ENCODE measurements around the gene TTC14.
"Not testable (repeated sequence)": the region's sequence is repeated elsewhere in the genome, so short reads cannot be mapped to it uniquely, and the experiment has no call there.

Gene TTC14

GRCh38 chr3:180612364-180612763, 10.4 kb downstream of the TTC14 start:
- no peak for TF ChIP-seq POLR2A (IDR thresholded peaks at IDR 0.05; ENCODE audit: low read depth, low read length)
- DNase-seq (ENCODE audit: insufficient read length, low spot score) (no peak), FAIRE-seq (peak; percentile 43)

GRCh38 chr3:180615954-180616353, 14.0 kb downstream of the TTC14 start:
- FAIRE-seq (no peak), DNase-seq (ENCODE audit: insufficient read length, low spot score) (no peak)
- TF ChIP-seq POLR2A (IDR thresholded peaks at IDR 0.05; ENCODE audit: low read depth, low read length), result no peak

DNA sequence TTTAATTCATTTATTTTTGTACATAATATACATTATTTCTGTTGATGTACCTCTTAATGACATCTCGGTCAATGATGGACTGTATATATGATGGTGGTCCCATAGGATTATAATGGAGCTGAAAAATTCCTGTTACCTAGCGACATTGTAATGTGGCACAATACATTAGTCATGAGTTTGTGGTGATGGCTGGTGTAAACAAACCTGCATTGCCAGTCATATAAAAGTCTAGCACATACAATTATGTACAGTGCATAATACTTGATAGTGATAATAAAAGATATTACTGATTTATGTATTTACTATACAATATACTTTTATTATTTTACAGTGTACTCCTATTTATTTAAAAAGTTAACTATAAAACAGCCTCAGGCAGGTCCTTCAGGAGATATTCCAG, 15.1 kb downstream of the TTC14 start:
- no peak for TF ChIP-seq POLR2A (IDR thresholded peaks at IDR 0.05; ENCODE audit: low read depth, low read length)
- DNase-seq (ENCODE audit: insufficient read length, low spot score), result no peak
- FAIRE-seq, result no peak

- not testable (repeated sequence) for DNase-seq (ENCODE audit: insufficient read length, low spot score); FAIRE-seq
Observed at GRCh38 chr3:180618563-180618962, 16.6 kb downstream of the TTC14 start.

- DNase-seq (ENCODE audit: insufficient read length, low spot score) (no peak), FAIRE-seq (no peak)
- TF ChIP-seq POLR2A (IDR thresholded peaks at IDR 0.05; ENCODE audit: low read depth, low read length), result no peak
Observed at GRCh38 chr3:180619723-180620122, 17.8 kb downstream of the TTC14 start.

- TF ChIP-seq POLR2A (IDR thresholded peaks at IDR 0.05; ENCODE audit: low read depth, low read length), result no peak
- FAIRE-seq (no peak), DNase-seq (ENCODE audit: insufficient read length, low spot score) (no peak)
Observed at GRCh38 chr3:180624714-180625113, 22.8 kb downstream of the TTC14 start.

DNA sequence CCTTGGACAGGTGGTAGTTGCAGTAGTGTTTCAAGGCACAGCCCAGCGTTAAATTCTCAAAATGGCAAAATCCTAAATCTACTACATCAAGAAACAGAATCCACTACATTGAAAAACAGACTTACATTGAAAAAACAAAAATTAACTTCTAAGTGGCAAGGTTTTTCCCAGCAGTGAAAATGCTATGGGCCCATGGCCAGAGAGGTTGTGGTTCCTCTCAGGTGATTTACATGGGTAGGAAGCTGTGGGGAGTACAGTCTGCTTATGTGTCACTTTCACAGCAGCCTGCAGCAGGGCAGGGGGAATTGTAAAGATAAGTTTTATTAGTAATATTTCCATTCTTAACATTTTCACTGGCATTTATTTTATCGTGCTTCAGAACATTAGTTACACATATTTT, 24.9 kb downstream of the TTC14 start:
- DNase-seq (ENCODE audit: insufficient read length, low spot score), result no peak
- TF ChIP-seq POLR2A (IDR thresholded peaks at IDR 0.05; ENCODE audit: low read depth, low read length), result no peak
- FAIRE-seq, result no peak

DNA sequence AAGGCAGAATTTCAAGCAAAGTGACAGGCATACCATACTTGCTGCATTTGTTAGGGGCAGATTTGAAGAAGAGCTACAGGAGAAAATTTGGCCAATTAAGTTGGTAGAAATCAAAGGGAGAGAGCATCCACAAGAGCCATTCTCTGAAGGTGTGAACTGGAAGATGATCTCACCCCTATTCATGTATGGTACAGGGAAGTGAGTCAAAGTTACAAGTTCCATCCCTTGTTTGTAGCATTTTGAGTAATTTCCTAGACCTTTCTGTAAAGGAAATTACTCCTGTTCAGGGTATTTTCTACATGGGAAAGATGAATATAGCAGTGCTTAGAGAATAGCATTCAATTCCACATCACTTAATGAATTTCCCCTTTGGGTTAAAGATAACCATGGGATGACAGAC, 28.4 kb downstream of the TTC14 start:
- DNase-seq (ENCODE audit: insufficient read length, low spot score) (no peak), FAIRE-seq (no peak)
- TF ChIP-seq POLR2A (IDR thresholded peaks at IDR 0.05; ENCODE audit: low read depth, low read length), result no peak

- DNase-seq (ENCODE audit: insufficient read length, low spot score) (no peak), FAIRE-seq (no peak)
- no peak for TF ChIP-seq POLR2A (IDR thresholded peaks at IDR 0.05; ENCODE audit: low read depth, low read length)
Observed at GRCh38 chr3:180631317-180631716, 29.4 kb downstream of the TTC14 start.

DNA sequence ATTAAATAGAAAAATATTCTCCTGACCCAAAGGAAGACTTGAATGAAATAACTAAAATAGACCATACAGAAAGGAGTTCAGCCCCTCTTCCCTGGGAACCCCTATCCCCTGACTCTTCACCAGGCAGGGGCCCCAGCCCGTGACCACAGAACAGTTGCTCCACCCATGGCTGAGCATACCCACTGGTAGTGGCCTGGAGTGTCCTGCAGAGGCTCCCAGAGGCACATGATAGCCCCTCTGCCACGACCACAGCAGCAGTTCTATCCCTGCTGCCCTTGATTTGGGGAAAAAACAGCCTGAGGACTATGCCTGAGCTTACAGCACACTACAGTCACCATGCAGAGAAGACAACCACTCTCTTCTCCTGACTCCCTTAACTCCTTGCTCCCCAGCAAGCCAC, 31.8 kb downstream of the TTC14 start:
- DNase-seq (ENCODE audit: insufficient read length, low spot score) (no peak), FAIRE-seq (no peak)
- TF ChIP-seq POLR2A (IDR thresholded peaks at IDR 0.05; ENCODE audit: low read depth, low read length), result no peak

- TF ChIP-seq POLR2A (IDR thresholded peaks at IDR 0.05; ENCODE audit: low read depth, low read length), result no peak
- no peak for FAIRE-seq
- DNase-seq (ENCODE audit: insufficient read length, low spot score), result no peak
Observed at GRCh38 chr3:180640987-180641386, 39.0 kb downstream of the TTC14 start.

- no peak for FAIRE-seq
- no peak for TF ChIP-seq POLR2A (IDR thresholded peaks at IDR 0.05; ENCODE audit: low read depth, low read length)
- DNase-seq (ENCODE audit: insufficient read length, low spot score), result no peak
Observed at GRCh38 chr3:180646187-180646790, 44.3 kb downstream of the TTC14 start.

DNA sequence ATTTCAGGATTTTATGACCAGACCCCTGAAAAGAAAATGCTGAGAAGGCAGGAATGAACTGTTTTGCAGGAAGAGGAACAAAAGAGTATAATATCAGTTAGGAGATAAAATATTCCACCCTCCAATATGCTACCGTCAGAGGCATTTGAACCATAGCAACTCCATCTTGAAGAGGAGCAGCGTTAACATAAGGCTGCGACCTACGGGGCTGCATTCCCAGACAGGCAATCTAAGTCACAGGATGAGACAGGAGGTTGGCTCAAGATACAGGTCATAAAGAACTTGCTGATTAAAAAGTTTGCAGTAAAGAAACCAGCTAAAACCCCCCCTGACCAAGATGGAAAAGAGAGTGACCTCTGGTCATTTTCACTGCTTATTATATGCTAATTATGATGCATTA, 54.4 kb downstream of the TTC14 start:
- DNase-seq (ENCODE audit: insufficient read length, low spot score) (no peak), FAIRE-seq (no peak)
- no peak for TF ChIP-seq POLR2A (IDR thresholded peaks at IDR 0.05; ENCODE audit: low read depth, low read length)

- no peak for DNase-seq (ENCODE audit: insufficient read length, low spot score)
- no peak for TF ChIP-seq POLR2A (IDR thresholded peaks at IDR 0.05; ENCODE audit: low read depth, low read length)
- FAIRE-seq, result no peak
Observed at GRCh38 chr3:180657094-180657493, 55.1 kb downstream of the TTC14 start.

All from H54 (cell line).